Coronary artery (tissue), 2 donors: ENCODE data around the gene PDPK1.
"Not testable (repeated sequence)": the region's sequence is repeated elsewhere in the genome, so short reads cannot be mapped to it uniquely, and the experiment has no call there.

Experiments
- DNase-seq: peaks from one replicate; pipeline ENCODE4 v3.0.0-alpha.2; 2017; ENCODE audit warnings: low spot score
- H3K27ac ChIP-seq, 2 donors: fragments of 200-600 bp; sonication (generic); one replicate each; pipeline ENCODE4 v1.5.1; 2016 to 2019
- H3K4me3 ChIP-seq: fragments of 200-600 bp; sonication (generic); 2 replicates; pipeline ENCODE4 v1.5.1; 2016; ENCODE audit warnings: mild to moderate bottlenecking, moderate library complexity
- CTCF ChIP-seq: fragments of 200-600 bp; sonication (generic); IDR thresholded peaks from one replicate; pipeline ENCODE4 v1.5.1; 2019; ENCODE audit warnings: antibody characterized with exemption

Gene PDPK1

DNA sequence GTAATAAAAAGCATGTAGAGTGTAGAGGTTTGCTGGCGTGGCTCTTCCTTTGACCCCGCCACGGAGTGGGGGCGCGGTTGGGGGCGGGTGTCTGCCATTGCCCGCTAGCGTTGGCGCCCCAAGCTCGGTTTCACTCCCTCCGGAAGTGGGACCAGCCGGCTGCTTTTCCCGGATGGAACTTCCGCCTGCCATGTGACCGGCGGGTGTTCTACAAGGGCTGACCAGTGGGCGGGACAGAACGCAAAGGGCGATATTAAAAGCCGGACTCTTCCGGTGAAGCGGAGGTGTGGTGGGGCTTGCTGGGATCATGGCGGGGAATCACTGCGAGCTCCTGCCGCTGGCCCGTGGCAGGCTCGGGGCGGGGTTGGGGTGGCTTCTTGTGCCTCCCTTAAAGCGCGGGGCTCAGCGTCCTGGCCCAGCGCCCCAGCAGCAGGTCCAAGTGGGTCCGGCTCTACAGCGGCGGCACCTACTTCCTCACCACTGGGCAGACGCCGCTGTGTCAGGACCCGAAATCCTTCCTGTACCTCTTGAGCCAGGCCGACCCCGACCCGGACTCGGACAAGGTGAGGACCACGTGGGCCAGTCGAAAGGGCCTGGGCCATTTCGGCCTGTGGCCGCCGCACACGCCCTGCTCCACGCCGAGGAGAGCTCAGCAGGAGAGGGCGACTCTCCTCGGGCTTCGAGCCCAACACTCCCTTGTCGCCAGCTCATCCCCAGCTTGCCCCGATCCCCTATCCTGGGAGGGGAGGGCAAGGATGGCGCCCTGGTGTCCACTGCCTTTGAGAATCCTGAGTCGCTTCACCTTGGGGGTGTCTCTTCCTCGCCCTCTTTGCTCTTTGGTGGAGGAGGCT is 65.6 kb downstream of the PDPK1 start:
- H3K27ac ChIP-seq: peak overlapping the region; percentile 40 to 82
- TF ChIP-seq CTCF: no peak
- peak; percentile 97 for DNase-seq
- H3K4me3 ChIP-seq: peak overlapping the region; percentile 83

DNA sequence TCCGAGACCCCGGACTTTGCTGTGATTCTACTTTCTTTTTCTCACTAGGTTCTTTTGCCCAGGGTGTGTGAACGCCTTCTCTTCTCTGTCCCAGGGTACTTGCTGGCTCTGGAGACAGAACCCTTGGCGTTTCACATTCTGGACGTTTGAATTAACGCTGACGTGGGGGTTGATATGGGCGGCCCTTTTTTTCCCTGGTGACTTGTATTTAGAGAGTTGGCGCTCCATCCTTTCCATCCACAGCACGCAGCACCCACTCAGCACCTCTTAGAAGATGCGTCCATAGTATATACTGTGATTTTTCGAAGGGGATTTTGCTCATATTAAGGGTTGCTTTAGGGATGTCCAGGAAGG is 66.2 kb downstream of the PDPK1 start:
- H3K27ac ChIP-seq: peak overlapping the region in 1 of 2 donors; percentile 40
- H3K4me3 ChIP-seq: peak overlapping the region; percentile 83
- DNase-seq: not testable (repeated sequence)

DNA sequence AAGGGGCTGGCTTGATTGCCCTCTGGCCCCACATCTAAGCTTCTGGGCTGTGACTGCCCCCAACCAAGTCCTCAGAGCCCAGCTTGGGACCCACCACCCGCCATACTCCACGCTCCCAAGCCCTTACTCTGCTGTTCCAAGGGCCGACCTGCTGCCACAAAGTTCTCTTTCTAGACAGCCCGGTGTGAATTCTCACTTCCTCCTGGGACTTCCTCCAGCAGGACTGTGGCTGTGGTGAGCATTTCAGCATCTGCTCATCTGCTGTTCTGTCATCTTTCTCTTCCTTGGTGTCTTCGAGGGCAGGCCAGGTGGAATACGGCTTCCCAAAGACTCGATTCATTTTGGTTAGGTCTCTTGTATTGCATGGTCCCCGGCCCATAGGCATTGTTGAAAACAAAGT is 69.0 kb downstream of the PDPK1 start:
- H3K27ac ChIP-seq, DNase-seq, H3K4me3 ChIP-seq: not testable (repeated sequence)

DNA sequence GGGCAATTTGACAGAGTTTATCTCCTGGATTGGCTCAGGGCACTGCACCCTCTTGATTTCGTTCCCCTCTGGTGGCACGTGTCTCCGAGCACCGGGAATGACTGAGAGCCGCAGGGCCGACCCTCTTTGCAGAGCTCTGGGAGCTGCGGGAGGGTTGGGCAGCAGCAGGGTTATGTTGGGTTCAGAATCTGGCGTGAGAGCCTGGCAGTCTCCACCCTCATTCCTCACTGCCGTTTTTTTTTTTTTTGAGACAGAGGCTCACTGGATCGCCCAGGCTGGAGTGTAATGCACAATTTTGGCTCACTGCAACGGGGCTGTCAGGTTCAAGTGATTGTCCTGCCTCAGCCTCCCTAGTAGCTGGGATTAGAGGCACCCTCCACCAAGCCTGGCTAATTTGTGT is 71.5 kb downstream of the PDPK1 start:
- DNase-seq, H3K4me3 ChIP-seq: not testable (repeated sequence)
- peak overlapping the region in 1 of 2 donors; percentile 43 for H3K27ac ChIP-seq

GRCh38 chr16:2609827-2610470 is 72.1 kb downstream of the PDPK1 start:
- peak; percentile 49 for DNase-seq
- peak overlapping the region in 1 of 2 donors; percentile 43 for H3K27ac ChIP-seq
- no peak overlapping the region for H3K4me3 ChIP-seq
- TF ChIP-seq CTCF: no peak

DNA sequence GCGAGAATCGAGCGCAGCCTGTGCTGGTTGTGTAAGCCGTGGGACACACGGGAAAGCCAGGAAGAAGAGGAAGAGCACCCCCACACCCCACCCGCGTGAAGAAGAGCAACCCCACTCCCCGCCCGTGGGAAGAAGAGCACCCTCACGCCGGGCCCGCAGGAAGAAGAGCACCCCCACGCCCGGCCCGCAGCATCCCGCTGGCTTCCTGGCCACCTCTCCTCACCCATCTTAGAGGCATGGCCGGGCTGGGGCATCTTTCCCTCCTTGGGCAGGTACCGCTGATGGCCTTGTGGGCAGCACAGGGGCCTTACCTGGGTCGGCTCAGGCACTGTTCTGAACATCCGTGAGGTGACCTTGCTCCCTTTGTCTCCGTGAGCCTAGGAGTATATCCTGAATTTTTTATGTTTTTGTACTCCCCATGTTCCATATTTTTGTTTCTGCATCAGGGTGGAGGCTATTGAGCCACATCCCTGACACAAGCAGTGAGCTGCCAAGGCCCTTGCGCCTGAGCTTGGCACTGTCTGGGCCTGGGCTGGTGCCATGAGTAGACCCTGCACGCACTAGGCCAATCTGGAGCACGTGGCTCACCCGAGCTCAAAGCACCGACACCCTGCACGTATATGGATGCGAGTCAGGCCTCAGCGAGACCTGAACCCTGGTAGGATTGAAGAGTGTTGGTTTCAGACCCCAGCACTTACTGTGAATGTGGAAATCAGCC is 73.1 kb downstream of the PDPK1 start:
- peak; percentile 47 for DNase-seq

DNA sequence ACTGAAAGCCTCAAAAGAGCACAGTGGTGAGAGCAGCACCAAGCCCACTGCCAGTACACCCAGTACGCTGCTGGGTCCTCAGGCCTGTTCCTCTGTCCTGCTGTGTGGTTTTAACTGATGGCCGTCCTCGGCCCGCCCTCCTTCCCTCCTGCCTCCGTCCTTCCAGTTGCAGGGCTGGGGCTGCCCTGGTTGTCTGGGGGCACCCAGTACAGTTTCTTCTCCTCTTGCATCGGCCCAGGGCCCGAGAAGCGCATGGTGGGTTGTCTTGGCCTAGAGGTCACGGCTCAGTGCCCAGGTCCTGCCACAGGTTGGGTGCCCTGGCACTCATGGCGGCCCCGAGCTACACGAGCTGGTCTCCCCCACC is 73.7 kb downstream of the PDPK1 start:
- Histone ChIP-seq H3K4me3 (no peak overlapping the region), H3K27ac (no peak overlapping the region)
- TF ChIP-seq CTCF: no peak
- DNase-seq: no peak

More for the DNA sequence above, 73.1 kb downstream of the PDPK1 start:
- Histone ChIP-seq H3K4me3 (no peak overlapping the region), H3K27ac (no peak overlapping the region)
- TF ChIP-seq CTCF: no peak

DNA sequence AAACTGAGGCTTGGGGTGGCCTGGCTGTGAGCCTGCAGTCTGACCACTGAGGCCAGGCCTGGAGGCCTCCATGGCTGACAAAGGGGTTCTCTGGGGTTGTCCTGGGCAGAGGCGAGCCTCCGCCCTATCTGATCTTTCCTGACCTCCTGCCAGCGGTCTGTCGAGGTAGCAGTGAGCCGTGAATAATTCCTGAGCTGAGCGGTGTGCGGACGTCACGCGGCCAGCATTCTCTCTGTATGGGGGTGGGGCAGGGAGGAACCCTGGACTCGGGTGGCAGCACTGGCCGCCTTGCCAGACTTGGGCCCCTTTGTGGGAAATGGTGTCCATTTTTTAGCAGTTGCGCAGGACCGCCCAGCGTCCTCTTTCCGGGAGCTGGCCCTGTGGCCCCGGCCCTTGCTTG is 74.1 kb downstream of the PDPK1 start:
- H3K4me3 ChIP-seq, H3K27ac ChIP-seq, DNase-seq: not testable (repeated sequence)

DNA sequence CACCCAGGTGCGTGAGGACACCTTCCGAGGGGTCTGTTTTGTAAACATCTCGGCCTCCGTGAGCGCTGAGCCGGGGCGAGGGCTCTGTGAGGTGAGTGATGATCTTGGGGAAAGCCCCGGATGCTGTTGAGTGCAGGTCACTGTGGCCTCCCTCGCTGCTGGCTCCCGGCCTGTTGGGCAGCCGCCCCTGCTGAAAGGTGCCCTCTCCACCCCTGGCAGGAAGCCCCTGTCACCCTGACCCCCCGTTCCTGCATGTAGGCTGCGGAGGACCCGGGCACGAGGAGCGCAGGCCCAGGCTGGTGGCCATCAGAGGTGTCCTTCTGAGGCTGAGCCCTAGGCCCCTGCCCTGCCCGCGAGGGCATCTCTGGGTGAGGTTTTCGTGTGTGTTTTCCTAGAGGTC is 75.4 kb downstream of the PDPK1 start:
- not testable (repeated sequence) for H3K4me3 ChIP-seq, H3K27ac ChIP-seq, DNase-seq
